DMS 273 (cell line): ENCODE measurements around the gene RHOH.

Source experiments
- DNase-seq: peaks from one replicate; lab custom pipeline; 2025; ENCODE audit not compliant: unreplicated experiment; lab: John Stamatoyannopoulos, UW

RHOH gene

GRCh38 chr4:40187386-40187906 is 9.4 kb upstream of the RHOH start:
- DNase-seq: no peak

GRCh38 chr4:40190019-40190418 is 6.8 kb upstream of the RHOH start:
- DNase-seq: peak; percentile 22

- DNase-seq: no peak
These were observed 6.4 kb upstream of the RHOH start for GRCh38 chr4:40190465-40190864.

- DNase-seq: peak; percentile 31
These were observed 5.7 kb upstream of the RHOH start for GRCh38 chr4:40190880-40191815.

- no peak for DNase-seq
These were observed 4.5 kb upstream of the RHOH start for GRCh38 chr4:40192114-40193015.

GRCh38 chr4:40193016-40193571 is 3.7 kb upstream of the RHOH start:
- no peak for DNase-seq

- no peak for DNase-seq
These were observed 3.3 kb upstream of the RHOH start for GRCh38 chr4:40193578-40193977.

GRCh38 chr4:40194602-40195161 is 2.1 kb upstream of the RHOH start:
- no peak for DNase-seq

GRCh38 chr4:40195182-40196177 is 1.4 kb upstream of the RHOH start:
- DNase-seq: no peak

- no peak for DNase-seq
These were observed 559 bp upstream of the RHOH start for GRCh38 chr4:40196272-40196671.

- no peak for DNase-seq
These were observed 1.3 kb downstream of the RHOH start for GRCh38 chr4:40197879-40198689.

- DNase-seq: no peak
These were observed 2.4 kb downstream of the RHOH start for GRCh38 chr4:40199179-40199670.

GRCh38 chr4:40199999-40200874 is 3.4 kb downstream of the RHOH start:
- no peak for DNase-seq

GRCh38 chr4:40200875-40201801 is 4.3 kb downstream of the RHOH start:
- no peak for DNase-seq

- no peak for DNase-seq
These were observed 5.1 kb downstream of the RHOH start for GRCh38 chr4:40201898-40202297.

- no peak for DNase-seq
These were observed 5.6 kb downstream of the RHOH start for GRCh38 chr4:40202474-40202873.
